Upper lobe of left lung (tissue), 6 donors: Measurements from ENCODE around the gene SCAI. TPM values are rescaled to one million over a fixed set of nuclear protein-coding genes. Genes with fewer than 3 reads are reported as not detected.
"Not testable (repeated sequence)": the region's sequence is repeated elsewhere in the genome, so short reads cannot be mapped to it uniquely, and the experiment has no call there.

Experiments used
- ATAC-seq, 2 donors: fragments of 200-7000 bp; cut with Tn5 transposase; one replicate each; pipeline ENCODE4 v1.9.1; 2022; ENCODE audit warnings: mild to moderate bottlenecking in 2 of 2, moderate library complexity in 2 of 2; ENCODE audit not compliant: low FRiP score in 2 of 2
- DNase-seq, 2 donors: peaks; one replicate each; pipeline ENCODE4 v3.0.0-alpha.2; 2019 to 2020
- H3K27ac ChIP-seq, 4 donors: fragments of 200-600 bp; sonication (generic); one replicate each; pipeline ENCODE4 v1.5.1; 2016 to 2019
- H3K27me3 ChIP-seq, 4 donors: fragments of 200-600 bp; sonication (generic); one replicate each; pipeline ENCODE4 v1.5.1; 2017 to 2019
- H3K36me3 ChIP-seq, 4 donors: fragments of 200-600 bp; sonication (generic); one replicate each; pipeline ENCODE4 v1.5.1; 2016 to 2019
- H3K4me1 ChIP-seq, 4 donors: fragments of 200-600 bp; sonication (generic); one replicate each; pipeline ENCODE4 v1.5.1; 2018 to 2019
- H3K4me3 ChIP-seq, 4 donors: fragments of 200-600 bp; sonication (generic); one replicate each; pipeline ENCODE4 v1.5.1; 2017 to 2019; ENCODE audit warnings: mild to moderate bottlenecking in 2 of 4, moderate library complexity in 1 of 4
- H3K9me3 ChIP-seq, 4 donors: fragments of 200-600 bp; sonication (generic); one replicate each; pipeline ENCODE4 v1.5.1; 2018 to 2019
- CTCF ChIP-seq, 6 experiments: fragments of 450-650 bp in 4 of 6; fragments of 200-600 bp in 2 of 6; sonication (generic) in 2 of 6; IDR thresholded peaks; one replicate each; pipeline ENCODE4 v1.5.1; 2016 to 2019; ENCODE audit warnings: antibody characterized with exemption in 6 of 6
- EP300 ChIP-seq, 4 donors: sonication (generic); formaldehyde crosslinking; IDR thresholded peaks; one replicate each; pipeline ENCODE4 v1.5.1; 2017; ENCODE audit warnings: antibody characterized with exemption in 4 of 4, control low read depth in 2 of 4
- POLR2A ChIP-seq, 4 donors: fragments of 450-650 bp; IDR thresholded peaks; one replicate each; pipeline ENCODE4 v1.5.1; 2016 to 2017; ENCODE audit warnings: antibody characterized with exemption in 4 of 4, mild to moderate bottlenecking in 2 of 4
- POLR2AphosphoS5 ChIP-seq, 2 donors: sonication (generic); formaldehyde crosslinking; IDR thresholded peaks; one replicate each; pipeline ENCODE4 v1.5.1; 2017; ENCODE audit warnings: antibody characterized with exemption in 2 of 2
- WGBS, 2 donors: methylation state at CpG; one replicate each; pipeline ENCODE4 v1.1.5; 2017 to 2018; 5-methylcytosine and 5-hydroxymethylcytosine counted together
- total RNA-seq, 6 donors: library from RNA; depleted of rRNA in 4 of 6; stranded (reverse); fragments of >200 nt in 4 of 6; gene quantifications; one replicate each; pipeline versions ENCODE4 v1.1.0 to v1.2.1, GENCODE V29; 2016 to 2021
- donor health status: DM: no; HTN: no; CAD: no; lungs with moderate emphysema.
- donor health status: DM: no; HTN: yes; CAD: no; lungs with severe emphysema.

The SCAI gene
- total RNA-seq, 6 donors from 2014 or later = 12.9 to 77.5 (median 23.4) TPM

DNA sequence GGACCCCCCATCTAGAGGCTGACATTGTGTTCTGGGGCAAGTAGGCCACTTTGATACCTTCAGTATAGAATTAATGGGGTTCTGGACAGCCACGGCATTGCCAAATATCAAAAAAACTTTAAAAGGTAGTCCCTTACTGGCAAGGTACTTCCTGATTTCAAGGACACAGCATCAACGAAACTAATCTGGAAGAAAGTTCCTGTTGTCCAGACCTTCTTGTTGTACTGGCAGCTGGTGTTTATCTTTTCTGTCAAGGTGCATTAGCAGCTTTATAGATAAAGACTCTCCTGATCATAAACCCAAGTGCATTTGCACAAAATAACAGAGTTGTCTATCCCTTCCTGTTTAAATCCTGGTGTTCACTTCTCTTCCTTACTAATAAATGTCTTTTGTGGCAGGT, 178.7 kb downstream of the SCAI start:
- Histone ChIP-seq H3K36me3 (peaks cover 0 to 15% (median 0%) of the 10 kb centered on the region in 4 donors), H3K4me3 (no peak overlapping the region), H3K27me3 (no peaks in the 10 kb centered on the region), H3K27ac (no peak overlapping the region), H3K9me3 (no peaks in the 10 kb centered on the region), H3K4me1 (no peaks in the 10 kb centered on the region)
- TF ChIP-seq POLR2A (IDR thresholded peaks at IDR 0.05) = no peak
- no peak for TF ChIP-seq CTCF (IDR thresholded peaks at IDR 0.05)
- no peak for TF ChIP-seq EP300 (IDR thresholded peaks at IDR 0.05)
- TF ChIP-seq POLR2AphosphoS5 (IDR thresholded peaks at IDR 0.05) = no peak
- ATAC-seq (no peak), DNase-seq (no peak)
- WGBS, 2 donors = 49 to 51% methylated on average over 2 of the region's 2 CpGs

DNA sequence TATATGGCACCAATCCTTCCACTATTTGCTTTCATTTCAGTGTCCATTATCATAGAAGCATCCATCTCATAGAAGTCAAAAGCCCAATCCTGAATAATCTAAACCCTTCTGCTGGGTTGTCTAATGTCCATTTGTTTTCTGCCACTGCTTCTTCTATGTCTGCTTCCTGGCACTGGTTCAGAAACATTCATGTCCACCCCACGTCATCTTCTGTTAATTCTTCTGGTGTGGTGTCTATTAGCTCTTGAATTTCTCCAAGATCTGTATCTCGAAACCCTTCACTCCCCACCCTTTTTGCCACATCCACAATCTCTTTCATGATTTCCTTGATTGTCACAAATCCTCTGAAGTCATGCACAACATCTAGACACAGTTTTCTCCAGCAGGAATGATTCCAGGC, 179.3 kb downstream of the SCAI start:
- Histone ChIP-seq H3K27me3 (no peaks in the 10 kb centered on the region), H3K4me3 (no peak overlapping the region), H3K9me3 (no peaks in the 10 kb centered on the region), H3K36me3 (peaks cover 0 to 15% (median 0%) of the 10 kb centered on the region in 4 donors), H3K27ac (no peak overlapping the region), H3K4me1 (no peaks in the 10 kb centered on the region)
- WGBS, 2 donors = 82 to 91% methylated on average over 2 of the region's 2 CpGs
- ATAC-seq = no peak
- DNase-seq = no peak
- TF ChIP-seq CTCF (IDR thresholded peaks at IDR 0.05) (no peak), POLR2AphosphoS5 (IDR thresholded peaks at IDR 0.05) (no peak), EP300 (IDR thresholded peaks at IDR 0.05) (no peak), POLR2A (IDR thresholded peaks at IDR 0.05) (no peak)

DNA sequence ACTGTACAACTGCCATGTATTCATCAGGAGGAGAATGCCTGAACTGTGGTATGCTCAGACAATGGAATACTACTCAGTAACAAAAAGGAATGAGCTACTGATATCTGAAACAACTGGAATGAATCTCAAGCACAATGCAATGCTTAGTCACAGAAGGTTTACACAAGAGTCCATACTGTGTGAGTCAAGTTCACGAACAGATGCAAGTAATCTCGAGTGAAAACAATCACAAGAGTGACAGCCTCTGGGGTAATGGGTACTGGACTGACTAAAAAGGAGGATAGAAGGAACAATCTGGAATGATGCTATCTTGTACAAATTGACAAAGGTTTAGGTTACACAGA, 182.9 kb downstream of the SCAI start:
- Histone ChIP-seq H3K4me1 (no peaks in the 10 kb centered on the region), H3K27ac (no peak overlapping the region), H3K9me3 (no peaks in the 10 kb centered on the region), H3K36me3 (no peaks in the 10 kb centered on the region), H3K27me3 (no peaks in the 10 kb centered on the region), H3K4me3 (no peak overlapping the region)
- WGBS, 2 donors = 91 to 93% methylated on average over 2 of the region's 2 CpGs
- ATAC-seq (no peak), DNase-seq (no peak)
- TF ChIP-seq CTCF (IDR thresholded peaks at IDR 0.05) = no peak
- TF ChIP-seq POLR2A (IDR thresholded peaks at IDR 0.05) = no peak
- TF ChIP-seq POLR2AphosphoS5 (IDR thresholded peaks at IDR 0.05) = no peak
- no peak for TF ChIP-seq EP300 (IDR thresholded peaks at IDR 0.05)

GRCh38 chr9:124959671-124960408, 183.5 kb downstream of the SCAI start:
- not testable (repeated sequence) for DNase-seq, H3K4me3 ChIP-seq, H3K4me1 ChIP-seq, H3K9me3 ChIP-seq, H3K27ac ChIP-seq, ATAC-seq, H3K36me3 ChIP-seq, H3K27me3 ChIP-seq
- 92 to 98% methylated on average over 9 of the region's 9 CpGs for WGBS, 2 donors

- 91 to 96% methylated on average over 1 of the region's 1 CpG for WGBS, 2 donors
- Histone ChIP-seq H3K36me3 (peaks cover 0 to 13% (median 0%) of the 10 kb centered on the region in 4 donors), H3K9me3 (no peaks in the 10 kb centered on the region), H3K4me1 (no peaks in the 10 kb centered on the region), H3K27me3 (no peaks in the 10 kb centered on the region), H3K27ac (no peak overlapping the region), H3K4me3 (no peak overlapping the region)
- TF ChIP-seq POLR2AphosphoS5 (IDR thresholded peaks at IDR 0.05) (no peak), POLR2A (IDR thresholded peaks at IDR 0.05) (no peak), CTCF (IDR thresholded peaks at IDR 0.05) (no peak), EP300 (IDR thresholded peaks at IDR 0.05) (no peak)
- DNase-seq = no peak
- ATAC-seq = no peak
Observed at GRCh38 chr9:124954255-124954654, 189.1 kb downstream of the SCAI start.
